Panc1 (cell line): Measurements from ENCODE around the gene SLC27A5. TPM values are rescaled to one million over a fixed set of nuclear protein-coding genes. Genes with fewer than 3 reads are reported as not detected.

Source experiments
- ATAC-seq: fragments of 200-7000 bp; cut with Tn5 transposase; 2 replicates; pipeline ENCODE4 v1.9.1; 2020; ENCODE audit warnings: mild to moderate bottlenecking, moderate library complexity
- BruUV-seq: library from RNA; stranded (reverse); fragments of 400-500 nt; replicated peaks from 2 replicates; lab custom pipeline; 2021; lab: Mats Ljungman, UMichigan
- CTCF ChIA-PET: fragments of 300-600 bp; sonication (Branson Sonifier 250); formaldehyde crosslinking; loops from one replicate; lab custom pipeline; 2022; ENCODE audit warnings: antibody characterized with exemption; lab: Charles Lee
- POLR2A ChIA-PET: fragments of 300-600 bp; sonication (Branson Sonifier 250); formaldehyde crosslinking; loops from one replicate; lab custom pipeline; 2022; ENCODE audit warnings: antibody characterized with exemption; lab: Charles Lee
- DNase-seq: peaks from one replicate; pipeline ENCODE4 v3.0.0-alpha.2; 2010; ENCODE audit warnings: low read depth, low spot score
- H3K27ac ChIP-seq: 2 replicates; pipeline ENCODE4 v1.5.1; 2011; ENCODE audit warnings: mild to moderate bottlenecking, low read length, inconsistent platforms
- H3K27me3 ChIP-seq: fragments of 200-500 bp; sonication (Bioruptor generic); 2 replicates; pipeline ENCODE4 v1.6.0; 2014; ENCODE audit warnings: low read length, inconsistent platforms; ENCODE audit not compliant: control insufficient read depth, insufficient read depth
- H3K36me3 ChIP-seq: fragments of 200-500 bp; sonication (Bioruptor generic); 2 replicates; pipeline ENCODE4 v1.5.1; 2014; ENCODE audit warnings: inconsistent platforms, mild to moderate bottlenecking, low read length, moderate library complexity; ENCODE audit not compliant: control insufficient read depth, insufficient read depth
- H3K4me1 ChIP-seq: 2 replicates; pipeline ENCODE4 v1.5.1; 2011; ENCODE audit warnings: inconsistent platforms, mild to moderate bottlenecking, low read length, moderate library complexity; ENCODE audit not compliant: control insufficient read depth, insufficient read depth
- H3K4me3 ChIP-seq, 2 experiments: 2 replicates each; pipeline ENCODE4 v1.5.1; 2011 to 2012; ENCODE audit warnings: low read depth in 2 of 2, low read length in 2 of 2, mild to moderate bottlenecking in 2 of 2, inconsistent platforms in 1 of 2, moderate library complexity in 1 of 2
- H3K9me3 ChIP-seq: fragments of 200-500 bp; sonication (Bioruptor generic); 2 replicates; pipeline ENCODE4 v1.5.1; 2014; ENCODE audit warnings: low read depth, mild to moderate bottlenecking, inconsistent platforms, low read length, moderate library complexity; ENCODE audit not compliant: control insufficient read depth, insufficient read depth
- POLR2AphosphoS5 ChIP-seq: IDR thresholded peaks from 2 replicates; pipeline ENCODE4 v1.6.1; 2012; ENCODE audit warnings: mild to moderate bottlenecking, low read depth, low read length, moderate library complexity
- SIN3A ChIP-seq: IDR thresholded peaks from 2 replicates; pipeline ENCODE4 v1.6.1; 2012; ENCODE audit warnings: low read depth, mild to moderate bottlenecking, low read length, moderate library complexity, borderline replicate concordance; ENCODE audit not compliant: insufficient read depth
- TCF7L2 ChIP-seq: IDR thresholded peaks from 2 replicates; pipeline ENCODE4 v1.6.1; 2011; ENCODE audit warnings: mild to moderate bottlenecking, low read depth, low read length, inconsistent platforms
- in situ Hi-C: cut with HindIII; loops from 2 replicates; pipeline ENCODE4 v1.10.0; 2016; ENCODE audit warnings: low sequenced_read_pairs, low pct_unique_long_range_greater_than_20kb
- intact Hi-C: fragments of 100-400 bp; cut with micrococcal nuclease; formaldehyde crosslinking; loops from one replicate; pipeline ENCODE4 v1.10.0; 2022; ENCODE audit not compliant: unreplicated experiment
- total RNA-seq: library from RNA; stranded (reverse); gene quantifications from one replicate; pipeline ENCODE4 v1.2.1, GENCODE V29; 2021; ENCODE audit not compliant: unreplicated experiment
- TF ChIP-seq, protein P1 (sequence below): fragments of 450-650 bp; IDR thresholded peaks from 2 replicates; pipeline ENCODE4 v1.5.1; 2017; ENCODE audit warnings: mild to moderate bottlenecking
- TF ChIP-seq, protein P2 (sequence below), 2 experiments: IDR thresholded peaks; 2 replicates each; pipeline ENCODE4 v1.6.1; 2011 to 2012; ENCODE audit warnings: low read depth in 2 of 2, control low read depth in 1 of 2, low read length in 1 of 2, mild to moderate bottlenecking in 1 of 2, moderate library complexity in 1 of 2; ENCODE audit not compliant: insufficient read depth in 1 of 2

SLC27A5 gene
- total RNA-seq, 1 experiment from 2014 or later = 10.7 TPM

DNA sequence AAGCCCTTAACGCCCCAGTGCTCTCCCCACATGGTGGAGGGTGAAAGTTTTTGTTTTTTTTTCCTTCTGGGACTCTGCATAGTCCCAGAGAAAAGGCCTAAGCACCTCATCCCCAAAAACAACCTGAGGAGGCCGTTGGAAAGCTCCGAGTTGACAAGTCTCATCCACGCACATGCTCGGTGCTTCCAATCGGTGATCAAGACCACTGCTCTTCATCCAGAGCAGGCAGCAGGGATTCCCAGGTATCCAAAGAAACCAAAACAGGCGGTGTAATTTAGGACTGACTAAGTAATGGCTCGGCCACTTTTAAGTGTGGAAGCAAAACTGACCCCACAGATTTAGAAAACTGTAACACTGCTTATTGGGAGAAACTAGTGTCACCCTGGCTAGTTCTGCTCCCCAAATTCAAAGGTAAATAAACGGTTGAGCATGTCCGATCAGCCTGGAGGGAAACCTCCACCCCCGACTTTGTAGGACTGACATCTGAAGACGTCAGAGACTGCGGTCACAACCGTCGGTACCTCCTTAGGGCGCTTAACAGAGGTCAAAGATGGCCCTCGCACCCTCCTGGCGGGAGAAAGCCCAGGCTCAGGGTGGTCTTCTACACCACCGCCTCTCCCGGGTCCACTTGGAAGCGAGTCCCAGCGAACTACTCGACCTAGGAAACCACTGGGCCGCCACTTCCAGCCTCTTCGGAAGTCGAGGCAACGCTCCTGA, 36.6 kb downstream of the SLC27A5 start (continued):
- no peak; the same call in 1 of the 2 replicates for TF ChIP-seq POLR2AphosphoS5

DNA sequence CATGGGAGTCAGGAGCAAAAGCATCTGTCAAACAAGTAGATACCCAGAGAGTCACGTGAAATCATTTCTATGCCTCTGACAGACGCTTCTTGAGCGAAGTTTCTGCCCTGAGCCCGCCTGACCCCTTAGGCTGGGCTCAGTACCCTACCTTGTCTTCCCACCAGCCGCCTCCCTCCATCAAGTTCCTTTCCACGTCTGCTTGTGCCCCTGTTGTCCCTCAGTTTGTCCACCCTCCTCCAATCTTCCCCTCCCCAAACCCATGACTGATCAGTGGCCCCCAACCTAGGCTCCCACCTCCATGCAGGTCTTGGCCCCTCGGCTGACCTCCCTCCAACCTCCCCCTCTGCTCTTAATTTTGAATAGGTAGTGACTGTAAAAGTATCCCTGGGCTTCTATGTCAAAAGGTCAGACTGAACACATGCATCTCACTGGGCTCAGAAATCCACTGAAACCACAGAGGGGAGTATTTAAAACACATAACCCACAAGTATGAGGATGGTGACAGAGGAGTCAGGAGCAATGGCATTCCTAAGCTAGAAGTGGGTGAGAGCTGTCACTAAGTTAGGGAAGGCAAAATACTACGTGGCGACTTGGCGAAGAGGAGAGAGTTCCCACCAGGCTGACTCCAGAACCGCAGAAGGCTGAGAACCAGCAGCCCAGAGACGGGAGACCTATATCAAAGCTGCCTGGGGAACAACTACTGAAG, 37.3 kb downstream of the SLC27A5 start:
- BruUV-seq = no TSS peak
- POLR2A ChIA-PET = no interaction called here
- H3K9me3 ChIP-seq = no peaks in the 10 kb centered on the region
- no peaks in the 10 kb centered on the region for H3K27me3 ChIP-seq
- CTCF ChIA-PET = no interaction called here
- TF ChIP-seq POLR2AphosphoS5 (no peak; the same call in 1 of the 2 replicates), SIN3A (no peak), TCF7L2 (no peak)
- TF ChIP-seq, protein P1, sequence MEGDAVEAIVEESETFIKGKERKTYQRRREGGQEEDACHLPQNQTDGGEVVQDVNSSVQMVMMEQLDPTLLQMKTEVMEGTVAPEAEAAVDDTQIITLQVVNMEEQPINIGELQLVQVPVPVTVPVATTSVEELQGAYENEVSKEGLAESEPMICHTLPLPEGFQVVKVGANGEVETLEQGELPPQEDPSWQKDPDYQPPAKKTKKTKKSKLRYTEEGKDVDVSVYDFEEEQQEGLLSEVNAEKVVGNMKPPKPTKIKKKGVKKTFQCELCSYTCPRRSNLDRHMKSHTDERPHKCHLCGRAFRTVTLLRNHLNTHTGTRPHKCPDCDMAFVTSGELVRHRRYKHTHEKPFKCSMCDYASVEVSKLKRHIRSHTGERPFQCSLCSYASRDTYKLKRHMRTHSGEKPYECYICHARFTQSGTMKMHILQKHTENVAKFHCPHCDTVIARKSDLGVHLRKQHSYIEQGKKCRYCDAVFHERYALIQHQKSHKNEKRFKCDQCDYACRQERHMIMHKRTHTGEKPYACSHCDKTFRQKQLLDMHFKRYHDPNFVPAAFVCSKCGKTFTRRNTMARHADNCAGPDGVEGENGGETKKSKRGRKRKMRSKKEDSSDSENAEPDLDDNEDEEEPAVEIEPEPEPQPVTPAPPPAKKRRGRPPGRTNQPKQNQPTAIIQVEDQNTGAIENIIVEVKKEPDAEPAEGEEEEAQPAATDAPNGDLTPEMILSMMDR = no peak
- TF ChIP-seq, protein P2, sequence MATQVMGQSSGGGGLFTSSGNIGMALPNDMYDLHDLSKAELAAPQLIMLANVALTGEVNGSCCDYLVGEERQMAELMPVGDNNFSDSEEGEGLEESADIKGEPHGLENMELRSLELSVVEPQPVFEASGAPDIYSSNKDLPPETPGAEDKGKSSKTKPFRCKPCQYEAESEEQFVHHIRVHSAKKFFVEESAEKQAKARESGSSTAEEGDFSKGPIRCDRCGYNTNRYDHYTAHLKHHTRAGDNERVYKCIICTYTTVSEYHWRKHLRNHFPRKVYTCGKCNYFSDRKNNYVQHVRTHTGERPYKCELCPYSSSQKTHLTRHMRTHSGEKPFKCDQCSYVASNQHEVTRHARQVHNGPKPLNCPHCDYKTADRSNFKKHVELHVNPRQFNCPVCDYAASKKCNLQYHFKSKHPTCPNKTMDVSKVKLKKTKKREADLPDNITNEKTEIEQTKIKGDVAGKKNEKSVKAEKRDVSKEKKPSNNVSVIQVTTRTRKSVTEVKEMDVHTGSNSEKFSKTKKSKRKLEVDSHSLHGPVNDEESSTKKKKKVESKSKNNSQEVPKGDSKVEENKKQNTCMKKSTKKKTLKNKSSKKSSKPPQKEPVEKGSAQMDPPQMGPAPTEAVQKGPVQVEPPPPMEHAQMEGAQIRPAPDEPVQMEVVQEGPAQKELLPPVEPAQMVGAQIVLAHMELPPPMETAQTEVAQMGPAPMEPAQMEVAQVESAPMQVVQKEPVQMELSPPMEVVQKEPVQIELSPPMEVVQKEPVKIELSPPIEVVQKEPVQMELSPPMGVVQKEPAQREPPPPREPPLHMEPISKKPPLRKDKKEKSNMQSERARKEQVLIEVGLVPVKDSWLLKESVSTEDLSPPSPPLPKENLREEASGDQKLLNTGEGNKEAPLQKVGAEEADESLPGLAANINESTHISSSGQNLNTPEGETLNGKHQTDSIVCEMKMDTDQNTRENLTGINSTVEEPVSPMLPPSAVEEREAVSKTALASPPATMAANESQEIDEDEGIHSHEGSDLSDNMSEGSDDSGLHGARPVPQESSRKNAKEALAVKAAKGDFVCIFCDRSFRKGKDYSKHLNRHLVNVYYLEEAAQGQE (IDR thresholded peaks at IDR 0.05; ENCODE audit: insufficient read depth in 1 of 2, low read depth in 2 of 2, low read length in 1 of 2) = no peak
- in situ Hi-C loops (no loop called here), intact Hi-C loops (no loop called here)
- no peak for ATAC-seq
- H3K4me3 ChIP-seq = peak overlapping the region; percentile 76 to 78
- peaks cover 14% of the 10 kb centered on the region for H3K4me1 ChIP-seq
- H3K36me3 ChIP-seq = no peaks in the 10 kb centered on the region
- DNase-seq = no peak
- peak overlapping the region; percentile 92 for H3K27ac ChIP-seq

DNA sequence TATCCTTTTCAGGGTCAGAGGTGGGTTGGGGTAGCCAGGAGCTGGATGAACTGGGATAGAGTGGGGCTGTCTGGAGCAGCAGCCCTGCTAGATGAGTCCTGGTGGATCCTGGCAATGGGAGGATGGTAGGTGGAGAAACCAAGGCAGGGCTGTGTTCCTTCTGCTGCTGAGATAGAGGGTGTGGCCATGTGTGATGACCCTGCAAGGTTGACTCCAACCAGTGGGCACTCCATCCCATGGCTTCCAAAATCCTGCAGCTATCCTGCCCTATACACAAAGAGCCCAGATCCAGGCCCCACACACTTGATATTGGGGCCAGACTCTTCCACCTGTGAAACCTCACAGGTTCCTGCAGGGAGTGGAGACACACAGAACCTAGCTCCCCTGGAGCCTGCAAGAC, 38.0 kb downstream of the SLC27A5 start:
- CTCF ChIA-PET = no interaction called here
- POLR2A ChIA-PET = interaction anchor here (0.6 kb wide), 1 partner anchor 37 kb away, joined by 3 read pairs; no protein-coding TSS in a partner anchor
- BruUV-seq = no TSS peak
- intact Hi-C loops (no loop called here), in situ Hi-C loops (no loop called here)
- Histone ChIP-seq H3K27ac (no peak overlapping the region), H3K27me3 (no peaks in the 10 kb centered on the region), H3K4me3 (no peak overlapping the region), H3K4me1 (peaks cover 14% of the 10 kb centered on the region), H3K36me3 (no peaks in the 10 kb centered on the region), H3K9me3 (no peaks in the 10 kb centered on the region)
- TF ChIP-seq POLR2AphosphoS5 = 0 out of 2 replicates have a peak, but pooled peaks have one; percentile 21
- TF ChIP-seq, protein P1 = no peak
- no peak for ATAC-seq
- no peak for DNase-seq
